Loucy (cell line): ENCODE results near the gene CDC42EP3.

ENCODE experiments used
- CTCF ChIP-seq: fragments of 200-600 bp; sonication (generic); conservative IDR thresholded peaks from 2 replicates; pipeline ENCODE4 v1.5.1; 2014; ENCODE audit warnings: mild to moderate bottlenecking, antibody characterized with exemption, low read length
- EZH2phosphoT487 ChIP-seq: fragments of 200-600 bp; IDR thresholded peaks from 2 replicates; pipeline ENCODE4 v1.6.1; 2018; ENCODE audit warnings: antibody characterized with exemption, mild to moderate bottlenecking, moderate library complexity, borderline replicate concordance

GRCh38 chr2:37632310-37632709, 39.1 kb downstream of the CDC42EP3 start:
- TF ChIP-seq CTCF (no peak), EZH2phosphoT487 (no peak)
